HG03064 (cell line): ENCODE measurements around the gene PRODH.
"Not testable (repeated sequence)": the region's sequence is repeated elsewhere in the genome, so short reads cannot be mapped to it uniquely, and the experiment has no call there.

ENCODE experiments used
- ATAC-seq: cut with Tn5 transposase; IDR thresholded peaks from one replicate; pipeline ENCODE4 v1.9.1; 2021; ENCODE audit warnings: low read depth; ENCODE audit not compliant: unreplicated experiment

Gene PRODH

GRCh38 chr22:18969158-18969942 is 33.3 kb upstream of the PRODH start:
- ATAC-seq = not testable (repeated sequence)

DNA sequence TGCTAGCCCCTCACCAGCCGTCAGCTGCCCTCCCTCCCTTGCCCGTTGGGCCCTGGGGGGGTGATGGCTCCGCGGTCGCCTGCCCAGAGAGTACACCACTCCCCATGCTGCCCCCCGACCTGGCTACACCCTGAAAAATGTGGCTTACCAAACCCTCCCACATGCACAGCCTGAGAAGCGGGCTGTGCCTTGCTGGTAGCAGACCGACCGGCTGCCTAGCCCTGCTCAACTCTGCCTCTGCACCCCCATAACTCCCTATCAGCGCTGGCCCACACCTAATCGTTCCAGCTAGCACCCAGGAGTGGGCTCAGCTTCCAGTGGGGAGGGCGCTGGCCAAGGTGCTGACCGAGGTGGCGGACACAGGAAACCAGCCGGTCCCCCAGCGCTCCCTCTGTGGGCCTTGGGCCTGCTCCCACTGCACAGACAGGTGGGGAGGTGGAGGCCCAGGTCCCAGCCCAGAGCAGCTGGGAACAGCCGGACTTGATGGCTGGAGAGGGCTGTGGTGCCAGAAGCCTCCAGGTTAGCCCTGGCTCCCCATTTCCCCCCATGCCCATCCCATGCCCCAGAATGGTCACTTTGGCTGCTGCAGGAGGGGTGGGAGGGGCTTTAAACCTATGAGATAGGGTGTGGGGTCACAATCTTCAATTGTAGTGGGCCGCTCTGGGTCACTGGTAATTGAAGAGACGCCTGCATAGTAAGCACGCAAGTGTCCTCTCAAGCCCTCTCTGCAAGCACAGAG is 32.1 kb upstream of the PRODH start:
- no peak for ATAC-seq

- ATAC-seq = not testable (repeated sequence)
Observed at GRCh38 chr22:18967391-18968010, 31.4 kb upstream of the PRODH start.

DNA sequence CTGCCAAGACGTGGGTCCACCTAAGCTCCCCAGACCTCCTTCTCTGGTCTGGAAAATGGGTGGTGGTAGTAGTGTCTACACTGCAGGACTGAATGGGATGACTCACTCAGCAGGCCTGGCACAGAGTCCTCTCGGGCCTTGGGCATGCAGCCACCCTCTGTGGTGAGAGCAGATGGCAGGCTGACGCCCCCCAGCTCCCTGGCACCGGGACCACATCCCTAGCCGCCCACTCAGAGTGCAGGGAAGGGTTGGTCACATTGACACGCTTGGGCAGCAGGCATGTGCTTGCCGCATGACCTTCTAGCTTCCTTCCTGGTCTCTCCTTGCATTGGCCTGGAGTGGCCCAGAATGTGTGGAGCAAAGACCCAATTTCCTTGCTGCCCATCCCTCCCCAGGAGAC is 30.7 kb upstream of the PRODH start:
- no peak for ATAC-seq

GRCh38 chr22:18965526-18966421 is 29.7 kb upstream of the PRODH start:
- no peak for ATAC-seq

GRCh38 chr22:18964501-18965265 is 28.6 kb upstream of the PRODH start:
- not testable (repeated sequence) for ATAC-seq

GRCh38 chr22:18964051-18964450 is 28.0 kb upstream of the PRODH start:
- not testable (repeated sequence) for ATAC-seq

- ATAC-seq = no peak
Observed at GRCh38 chr22:18962308-18962635, 26.2 kb upstream of the PRODH start.

DNA sequence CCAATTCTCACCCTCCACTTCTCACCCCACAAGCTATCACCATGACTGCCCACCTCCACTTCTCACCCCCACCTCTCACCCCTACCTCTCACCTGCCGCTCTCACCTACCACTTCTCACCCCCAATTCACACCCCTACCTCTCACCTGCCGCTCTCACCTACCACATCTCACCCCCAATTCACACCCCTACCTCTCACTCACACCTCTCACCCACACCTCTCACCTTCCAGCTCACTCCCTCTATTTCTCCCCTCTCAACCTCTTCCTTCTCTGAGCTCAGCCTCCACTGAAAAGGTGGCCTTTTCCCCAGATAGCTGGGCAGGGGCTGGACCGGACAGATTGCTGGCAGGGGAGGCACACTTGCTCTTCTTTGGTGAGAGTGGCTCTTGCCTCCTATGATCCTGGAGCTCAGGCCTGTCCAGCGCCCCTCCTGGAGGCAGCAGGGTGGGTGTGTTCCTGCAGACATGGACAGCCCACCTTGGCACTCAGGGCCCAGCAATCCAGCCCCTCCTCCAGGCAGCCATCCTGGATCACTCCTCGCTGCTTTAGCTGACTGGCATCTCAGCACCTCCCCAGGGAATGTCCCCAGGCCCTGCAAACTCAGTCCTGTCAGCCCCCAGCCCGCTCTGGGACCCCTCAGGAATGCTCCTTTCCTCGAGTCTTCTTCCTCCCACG is 25.7 kb upstream of the PRODH start:
- not testable (repeated sequence) for ATAC-seq

GRCh38 chr22:18961201-18961600 is 25.1 kb upstream of the PRODH start:
- not testable (repeated sequence) for ATAC-seq

GRCh38 chr22:18960166-18960820 is 24.2 kb upstream of the PRODH start:
- not testable (repeated sequence) for ATAC-seq

- not testable (repeated sequence) for ATAC-seq
Observed at GRCh38 chr22:18959741-18960140, 23.6 kb upstream of the PRODH start.

DNA sequence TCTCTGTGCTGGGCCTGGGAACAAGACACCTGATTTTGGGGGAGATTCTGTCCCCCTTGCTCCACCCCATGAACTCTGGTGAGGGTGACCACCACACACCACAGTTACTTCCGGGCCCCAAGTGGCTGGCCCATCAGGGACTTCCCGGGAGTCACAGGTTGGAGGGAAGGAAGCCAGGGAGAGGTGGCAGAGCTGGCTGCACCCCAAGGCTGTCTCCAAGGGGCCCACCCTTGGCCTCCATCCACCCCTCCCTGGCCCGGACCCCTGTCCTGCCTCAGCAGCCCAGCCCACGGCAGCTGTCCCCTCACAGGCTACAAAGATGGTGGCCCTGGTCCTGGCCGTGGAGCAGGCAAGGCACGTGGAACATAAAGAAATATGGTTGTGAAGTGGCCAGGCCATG is 23.2 kb upstream of the PRODH start:
- not testable (repeated sequence) for ATAC-seq

DNA sequence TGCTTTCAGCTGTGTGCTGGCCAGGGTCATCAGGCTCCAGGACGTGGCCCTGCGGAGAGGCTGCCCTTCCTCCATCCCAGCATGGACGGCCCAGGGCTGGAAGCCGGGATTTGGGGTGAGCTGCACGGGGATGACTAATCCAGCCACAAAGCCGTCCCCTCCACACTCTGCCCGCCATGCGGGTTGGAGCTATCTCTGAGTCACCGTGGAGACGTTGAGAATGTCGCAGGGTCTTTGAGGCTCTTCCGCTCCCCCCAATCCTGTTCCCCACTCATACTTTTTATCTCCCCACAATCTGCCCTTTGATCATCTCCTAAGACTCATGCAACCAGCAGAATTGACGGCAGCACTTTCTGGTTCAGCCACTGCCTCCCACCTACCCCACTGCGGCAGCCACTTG is 22.6 kb upstream of the PRODH start:
- not testable (repeated sequence) for ATAC-seq

GRCh38 chr22:18958321-18958705 is 22.2 kb upstream of the PRODH start:
- ATAC-seq = not testable (repeated sequence)

DNA sequence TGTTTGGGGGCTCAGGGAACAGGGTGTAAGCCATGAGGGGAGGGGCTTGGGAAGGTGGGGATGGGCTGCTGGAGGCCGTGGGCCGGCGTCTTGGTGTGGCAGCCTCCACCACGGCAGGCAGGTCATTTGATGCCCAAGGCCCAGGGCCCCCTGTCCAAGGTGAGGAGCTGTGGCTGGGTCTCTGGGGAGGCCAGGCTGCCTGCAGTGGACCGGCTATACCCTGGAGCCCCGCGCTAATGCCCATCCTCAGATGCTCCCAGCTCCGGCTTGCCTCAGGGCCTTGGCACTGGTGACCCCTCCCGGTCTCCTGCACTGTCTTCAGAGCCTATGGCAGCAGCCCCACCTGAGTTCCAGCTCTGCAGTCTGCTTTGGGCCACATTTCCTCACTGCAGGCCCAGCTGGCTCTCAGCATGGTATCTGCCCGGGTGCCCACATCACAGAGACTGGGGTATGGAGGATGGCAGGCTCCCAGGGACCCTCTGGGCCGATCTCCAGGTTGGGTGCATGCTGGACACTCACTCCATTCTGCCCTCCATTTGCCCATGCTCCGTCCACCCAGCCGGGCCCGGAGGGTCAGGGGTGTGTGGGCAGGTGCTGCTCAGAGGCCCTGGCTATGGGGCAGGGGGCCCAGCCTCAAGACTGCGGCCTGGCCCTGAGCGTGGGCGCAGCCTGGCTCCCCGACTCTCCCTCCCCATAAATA is 21.7 kb upstream of the PRODH start:
- ATAC-seq = not testable (repeated sequence)

DNA sequence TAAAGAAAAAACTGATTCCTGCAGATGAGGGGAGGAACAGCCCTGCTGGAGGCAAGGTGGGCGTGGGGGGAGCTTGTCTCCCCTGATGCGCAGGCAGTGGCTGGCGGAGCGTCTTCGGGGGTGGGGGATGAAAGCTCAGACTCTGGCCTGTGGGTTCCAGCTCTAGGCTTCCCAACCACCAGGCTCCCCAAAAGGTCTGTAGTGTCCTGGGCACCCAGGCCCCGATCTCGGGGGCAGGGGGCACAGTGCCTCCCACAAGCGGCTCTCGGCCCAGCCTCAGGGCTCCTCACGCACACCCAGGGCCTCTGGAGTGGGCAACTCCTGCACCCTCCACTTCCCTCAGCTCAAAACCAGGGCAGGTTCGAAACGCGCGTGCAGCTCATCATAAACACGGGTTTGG is 20.9 kb upstream of the PRODH start:
- not testable (repeated sequence) for ATAC-seq
